ENCODE results near the gene CAMKV.
"Not testable (repeated sequence)": the region's sequence is repeated elsewhere in the genome, so short reads cannot be mapped to it uniquely, and the experiment has no call there.

Gene CAMKV

DNA sequence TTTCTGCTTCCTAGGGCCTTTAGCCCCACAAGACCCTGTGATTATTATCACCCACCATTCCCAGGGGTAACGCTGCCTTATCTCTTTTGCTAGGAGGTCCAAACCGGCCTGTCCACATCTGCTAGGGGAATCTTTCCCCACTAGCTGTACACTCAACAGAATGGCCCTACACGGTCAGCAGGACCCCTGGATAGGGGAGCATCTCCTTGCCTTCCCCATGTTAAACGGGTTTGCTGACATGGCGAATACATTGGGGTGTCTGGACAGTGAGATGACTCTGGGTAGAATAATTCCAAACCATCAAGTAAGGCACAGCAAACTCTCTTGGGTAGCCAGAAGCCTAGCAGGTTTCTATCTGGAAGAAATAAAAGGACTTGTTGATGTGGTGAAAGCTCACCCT is 14.0 kb downstream of the CAMKV start:
- no peak for DNase-seq (ENCODE audit: low spot score)

DNA sequence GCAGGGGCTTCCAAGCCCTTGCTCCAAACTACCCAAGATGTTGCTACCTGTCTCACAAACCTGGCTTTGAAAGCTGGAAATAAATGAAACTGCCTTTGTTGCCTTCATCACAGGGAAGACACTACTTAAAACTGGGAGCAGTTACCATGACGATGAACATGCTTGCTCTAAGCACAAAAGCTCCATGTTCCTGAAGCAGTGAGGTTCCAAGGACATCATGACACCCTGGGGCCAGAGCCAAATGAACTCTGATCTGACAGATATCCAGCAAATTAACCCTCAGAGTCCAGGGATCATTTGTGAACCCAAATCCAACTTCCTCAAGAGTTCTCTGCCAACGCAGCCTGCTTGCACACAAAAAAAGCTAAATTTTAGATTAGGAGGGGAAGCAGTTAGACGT is 24.0 kb downstream of the CAMKV start:
- DNase-seq (ENCODE audit: low spot score), result no peak

DNA sequence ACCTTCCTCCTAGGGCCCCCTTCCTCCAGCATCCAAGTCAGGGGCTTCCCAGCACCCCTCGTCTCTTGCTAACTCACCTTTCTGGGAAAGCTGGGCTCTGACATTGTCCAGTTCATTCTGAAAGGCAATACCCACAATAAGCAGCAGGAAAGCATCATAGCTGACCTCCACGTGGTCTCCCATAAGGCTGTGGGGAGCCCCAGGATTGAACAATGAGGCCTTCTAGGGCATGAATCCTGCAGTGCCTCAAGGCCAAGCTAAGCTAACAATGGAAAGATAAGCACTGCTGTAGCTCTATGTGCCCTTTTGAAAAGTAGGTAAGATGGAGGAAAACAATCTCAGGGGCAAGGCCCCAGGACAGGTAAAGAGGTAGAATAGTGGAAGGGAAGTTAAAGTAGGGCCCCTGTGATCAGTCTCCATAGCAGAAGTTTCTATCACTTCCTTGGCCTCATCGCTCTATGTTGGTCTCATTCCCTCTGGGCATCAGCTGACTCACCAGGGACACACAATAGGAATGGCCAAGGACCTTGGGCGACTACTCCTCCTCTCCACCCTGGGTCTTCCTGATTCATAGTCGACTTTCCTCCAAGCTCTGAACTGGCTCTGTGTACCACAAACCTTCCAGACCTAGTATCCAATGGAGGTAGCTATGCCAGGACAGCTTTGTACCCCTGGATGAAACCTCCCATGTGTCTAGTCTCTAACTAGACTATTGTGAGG is 25.1 kb downstream of the CAMKV start:
- DNase-seq (ENCODE audit: low spot score), result no peak

DNA sequence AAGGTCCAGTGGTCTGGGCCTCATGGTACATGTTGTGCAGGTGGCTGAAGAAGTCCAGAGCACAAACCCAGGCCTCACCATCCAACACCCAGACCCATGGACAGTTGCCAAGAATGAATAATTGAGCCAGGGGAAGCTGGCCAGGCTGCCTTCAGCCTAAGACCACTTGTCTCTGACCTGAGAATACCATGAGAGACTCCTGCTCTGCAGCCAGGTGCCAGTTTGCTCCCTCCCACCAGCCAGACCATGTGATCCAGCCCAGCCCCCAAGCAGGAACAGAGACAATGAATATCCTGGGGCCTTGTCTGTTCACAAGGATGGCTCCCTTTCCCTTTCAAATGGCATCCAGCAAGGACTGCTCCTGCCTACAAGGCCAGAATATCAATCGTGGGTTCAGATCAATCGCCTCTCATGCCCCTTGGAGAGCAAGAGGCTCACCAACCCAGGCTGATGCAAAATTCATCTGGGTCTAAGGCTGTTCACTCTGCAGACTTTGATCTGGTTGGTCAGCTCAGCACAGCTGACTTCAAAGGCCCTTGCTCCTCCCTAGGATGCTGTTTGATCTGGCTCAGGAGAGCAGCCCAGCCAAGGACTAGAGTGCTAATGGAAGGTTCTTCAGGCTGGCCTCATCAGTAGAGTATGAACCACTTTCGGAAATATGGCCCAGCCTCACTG is 26.7 kb downstream of the CAMKV start:
- no peak for DNase-seq (ENCODE audit: low spot score)

DNA sequence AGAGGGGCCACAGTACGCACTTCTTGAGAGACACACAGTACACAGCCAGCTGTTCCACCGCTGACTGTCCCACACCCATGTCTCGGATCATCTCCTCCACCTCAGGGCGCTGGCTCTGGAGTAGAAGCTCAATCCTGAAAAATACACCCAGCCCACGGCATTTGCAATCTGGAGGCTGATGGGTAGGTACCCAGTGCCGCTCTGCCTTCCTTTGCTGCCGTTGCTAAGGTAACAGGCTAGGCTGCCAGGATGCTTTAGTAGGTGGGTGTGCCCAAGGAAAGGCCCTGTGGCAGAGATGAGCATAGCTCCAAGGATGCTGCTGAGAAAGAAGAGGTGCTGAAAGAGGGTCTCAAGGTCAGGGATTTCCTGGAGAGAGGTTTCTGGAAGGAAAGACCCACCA is 27.9 kb downstream of the CAMKV start:
- DNase-seq (ENCODE audit: low spot score), result no peak

DNA sequence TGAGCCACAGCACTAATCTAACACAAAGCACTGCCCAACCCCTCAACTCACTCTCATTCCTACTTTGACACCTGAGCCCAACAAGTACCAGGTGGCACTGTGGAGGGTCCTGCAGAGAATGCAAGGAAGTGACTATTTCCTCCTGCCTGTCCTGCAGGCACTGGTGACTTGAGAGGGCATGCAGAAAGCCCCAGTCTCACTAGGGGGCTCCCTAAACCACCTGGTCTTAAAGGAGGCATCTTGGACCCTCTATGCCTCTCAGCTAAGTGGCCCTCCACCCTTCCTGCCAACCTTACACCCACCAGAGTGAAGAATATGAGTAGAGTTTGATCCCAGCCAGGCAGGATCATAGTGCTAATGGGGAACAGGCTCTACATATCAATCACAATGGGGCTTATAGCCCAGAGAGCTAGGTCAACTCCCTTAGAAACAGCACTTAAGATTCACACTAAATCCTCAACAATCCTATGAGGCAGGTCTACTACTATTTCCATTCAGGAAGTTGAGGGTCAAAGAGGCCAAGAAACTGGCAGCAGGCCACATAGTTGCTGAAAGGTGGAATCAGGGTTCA is 28.5 kb downstream of the CAMKV start:
- DNase-seq (ENCODE audit: low spot score), result peak; percentile 16

DNA sequence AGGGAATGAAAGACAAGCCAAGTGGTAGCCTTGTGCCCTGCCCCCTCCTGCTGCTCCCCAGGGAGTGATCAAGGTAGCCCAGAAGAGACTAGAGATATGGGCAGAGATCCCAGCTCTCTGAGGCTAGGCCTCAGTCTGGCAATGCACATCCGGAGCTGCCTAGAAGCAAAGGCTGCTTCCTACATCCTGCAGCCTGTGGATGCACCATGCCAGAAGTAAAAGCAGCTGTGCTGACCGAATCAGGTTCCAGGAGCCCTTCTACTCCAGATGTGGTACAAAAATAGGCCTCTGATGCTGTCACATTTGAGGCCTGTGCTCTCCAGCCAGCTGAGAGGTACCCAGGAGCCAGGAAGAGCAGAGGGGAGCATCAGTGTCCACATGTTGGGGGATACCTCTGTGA is 29.3 kb downstream of the CAMKV start:
- no peak for DNase-seq (ENCODE audit: low spot score)

DNA sequence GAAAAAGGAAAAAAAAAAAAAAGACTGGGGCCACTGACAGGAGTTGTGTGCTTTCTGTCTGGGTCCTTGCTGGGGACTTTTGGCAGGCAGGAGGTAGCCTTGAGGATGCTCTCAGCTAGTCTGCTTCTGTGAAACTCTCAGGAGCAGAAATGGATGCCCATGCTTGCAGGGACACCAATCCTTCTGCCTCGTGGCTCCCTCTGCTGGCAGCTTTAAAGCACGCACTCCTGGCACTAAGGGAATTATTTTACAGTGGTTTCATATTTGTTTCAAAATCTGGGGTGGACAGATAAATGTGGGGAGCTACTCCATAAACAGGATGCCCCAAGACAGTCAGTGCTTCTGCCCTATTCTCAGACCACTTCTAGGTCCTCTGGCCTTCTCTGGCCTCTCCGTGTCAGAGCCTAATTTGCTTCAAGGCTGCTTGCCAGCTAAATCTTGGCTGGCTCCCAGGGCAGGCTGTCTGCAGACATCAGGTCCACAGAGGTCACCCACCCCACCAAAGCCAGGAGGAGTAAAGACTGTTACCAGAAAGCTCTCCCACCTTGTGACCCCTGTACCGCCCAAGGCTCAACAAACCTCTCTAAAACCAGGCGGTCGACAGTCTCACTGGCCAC is 30.4 kb downstream of the CAMKV start:
- peak; percentile 78 for DNase-seq (ENCODE audit: low spot score)

DNA sequence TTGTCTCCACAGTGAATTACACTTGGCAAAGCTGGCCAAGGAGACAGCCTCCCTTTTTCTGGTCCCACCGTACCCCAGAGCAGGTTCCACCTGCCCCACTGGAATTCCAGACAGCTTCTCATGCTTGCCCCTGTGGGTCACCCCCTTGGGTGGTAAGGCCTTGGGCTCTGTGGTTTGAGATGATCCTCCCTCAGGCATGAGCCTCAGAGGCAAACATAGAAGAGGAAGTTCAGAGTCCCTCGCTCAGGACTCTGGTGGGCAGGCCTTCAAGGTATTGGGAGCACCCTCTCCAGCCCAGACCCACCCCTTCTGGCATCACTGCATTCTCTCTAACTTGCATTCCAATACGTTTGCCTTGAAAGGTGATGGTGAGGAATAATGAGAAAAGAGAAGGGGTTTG is 38.4 kb downstream of the CAMKV start:
- no peak for DNase-seq (ENCODE audit: low spot score)

DNA sequence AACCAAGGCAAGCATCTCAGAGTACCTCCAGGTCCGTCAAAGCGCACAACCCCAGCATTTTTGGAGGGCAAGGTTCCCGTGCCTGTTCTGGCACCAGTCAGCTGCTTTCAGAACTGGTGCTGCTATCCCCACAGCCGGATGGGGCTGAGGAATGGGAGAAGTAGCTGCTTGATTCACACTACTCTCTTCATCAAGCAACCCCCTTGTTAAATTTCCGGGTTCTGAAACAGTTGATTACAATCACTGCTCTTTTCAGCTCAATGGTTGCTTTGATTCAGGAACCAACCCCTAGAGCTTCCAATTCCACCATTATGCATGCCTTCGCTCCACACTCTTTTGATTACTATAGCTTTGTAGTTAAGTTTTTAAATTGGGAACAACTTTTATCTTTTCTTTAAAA is 43.7 kb downstream of the CAMKV start:
- no peak for DNase-seq (ENCODE audit: low spot score)

DNA sequence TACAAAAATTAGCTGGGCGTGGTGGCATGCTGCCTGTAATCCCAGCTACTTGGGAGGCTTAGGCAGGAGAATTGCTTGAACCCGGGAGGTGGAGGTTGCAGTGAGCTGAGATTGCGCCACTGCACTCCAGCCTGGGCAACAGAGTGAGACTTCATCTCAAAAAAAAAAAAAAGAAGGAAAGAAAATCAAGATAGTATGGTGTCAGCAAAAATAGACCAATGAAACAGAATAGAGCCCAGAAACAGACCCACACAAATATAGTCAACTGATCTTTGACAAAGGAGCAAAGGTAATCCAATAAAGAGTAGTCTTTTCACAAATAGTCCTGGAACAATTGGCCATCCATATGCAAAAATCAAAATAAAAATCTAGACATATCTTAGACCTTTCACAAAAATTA is 46.6 kb downstream of the CAMKV start:
- not testable (repeated sequence) for DNase-seq (ENCODE audit: low spot score)

DNA sequence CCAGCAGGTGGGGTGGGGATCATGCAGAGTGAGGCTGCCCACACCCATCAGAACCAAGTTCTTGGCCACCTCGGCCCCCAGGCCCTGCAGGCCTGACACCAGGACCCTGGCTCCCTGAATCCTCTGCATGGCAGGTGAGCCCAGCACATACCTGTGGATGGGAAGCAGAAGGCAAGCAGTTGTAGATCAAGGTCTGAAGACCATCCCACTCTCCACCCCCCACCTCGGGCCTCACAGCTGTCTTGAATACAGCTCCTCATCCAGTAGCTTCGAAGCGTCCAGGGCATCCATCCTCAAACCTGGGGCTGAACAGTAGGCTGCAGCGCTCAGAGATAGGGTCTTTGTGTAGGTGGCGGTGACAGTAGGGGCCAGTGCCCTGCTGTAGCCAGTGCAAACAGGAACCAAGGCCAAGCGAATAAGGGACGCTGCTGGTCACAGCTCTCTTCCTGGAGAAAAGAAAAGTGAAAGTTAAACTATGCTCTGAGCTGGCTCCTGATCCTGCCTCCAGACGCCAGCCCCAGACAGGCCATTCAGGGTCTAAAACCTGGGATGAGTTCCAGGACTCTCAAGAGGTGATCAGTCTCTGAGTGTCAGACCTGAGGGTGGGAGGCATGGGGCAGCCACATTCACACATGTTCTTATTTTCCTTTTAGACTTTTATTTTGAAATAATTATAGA is 56.1 kb downstream of the CAMKV start, which contains the start of gene UBA7:
UBA7 (minus strand) TSS at position 457 of the 678 bp plus-strand sequence; CDS start at position 291, 166 bp downstream.
- DNase-seq (ENCODE audit: low spot score), result no peak

DNA sequence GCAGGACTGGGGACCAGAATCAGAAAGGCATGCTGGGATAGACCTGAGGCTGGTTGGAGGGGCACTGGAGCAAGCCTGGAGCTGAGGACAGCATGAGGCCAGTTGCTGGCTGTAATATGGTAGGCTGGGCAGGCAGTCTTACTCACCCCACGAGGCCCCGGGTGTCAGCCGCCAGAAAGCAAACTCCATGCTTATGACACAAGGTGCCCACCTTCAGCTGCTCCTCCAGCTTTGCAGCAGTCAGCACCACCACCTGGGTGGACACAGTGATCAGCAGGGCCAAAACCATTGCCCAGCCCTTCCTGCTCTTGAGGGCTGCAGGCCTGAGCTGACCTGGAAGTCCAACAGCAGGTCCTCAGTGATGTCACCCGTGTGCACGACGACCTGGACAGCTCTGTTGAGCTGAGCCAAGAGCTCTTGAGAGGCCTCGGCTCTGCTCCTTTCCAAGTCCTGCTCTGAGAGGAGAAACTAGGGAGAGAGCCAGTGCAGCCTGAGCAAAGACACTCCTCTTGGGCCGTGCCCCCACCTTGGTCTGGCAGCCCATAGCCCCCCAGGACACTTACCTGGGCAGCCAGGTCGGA is 56.7 kb downstream of the CAMKV start:
- no peak for DNase-seq (ENCODE audit: low spot score)

Data from RKO (cell line).